HG02973 (cell line): ENCODE results near the gene FAM53B.
"Not testable (repeated sequence)": the region's sequence is repeated elsewhere in the genome, so short reads cannot be mapped to it uniquely, and the experiment has no call there.

Source experiments
- ATAC-seq: cut with Tn5 transposase; IDR thresholded peaks from one replicate; pipeline ENCODE4 v1.9.1; 2021; ENCODE audit warnings: moderate library complexity; ENCODE audit not compliant: unreplicated experiment

FAM53B gene

GRCh38 chr10:124616836-124617130 lies 127.4 kb downstream of the FAM53B start:
- no peak for ATAC-seq

- ATAC-seq, result no peak
These were observed 127.9 kb downstream of the FAM53B start for GRCh38 chr10:124616040-124616835.

DNA sequence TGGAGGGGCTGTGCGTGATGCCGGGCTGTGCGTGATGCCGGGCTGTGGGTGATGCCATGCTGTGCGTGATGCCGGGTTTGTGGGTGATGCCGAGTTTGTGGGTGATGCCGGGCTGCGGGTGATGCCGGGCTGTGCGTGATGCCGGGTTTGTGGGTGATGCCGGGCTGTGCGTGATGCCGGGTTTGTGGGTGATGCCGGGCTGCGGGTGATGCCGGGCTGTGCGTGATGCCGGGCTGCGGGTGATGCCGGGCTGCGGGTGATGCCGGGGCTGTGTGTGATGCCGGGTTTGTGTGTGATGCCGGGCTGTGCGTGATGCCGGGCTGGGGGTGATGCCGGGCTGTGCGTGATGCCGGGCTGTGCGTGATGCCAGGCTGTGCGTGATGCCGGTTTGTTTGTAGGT lies 128.9 kb downstream of the FAM53B start:
- no peak for ATAC-seq

- ATAC-seq, result peak; percentile 51
These were observed 130.0 kb downstream of the FAM53B start for GRCh38 chr10:124614003-124614659.

DNA sequence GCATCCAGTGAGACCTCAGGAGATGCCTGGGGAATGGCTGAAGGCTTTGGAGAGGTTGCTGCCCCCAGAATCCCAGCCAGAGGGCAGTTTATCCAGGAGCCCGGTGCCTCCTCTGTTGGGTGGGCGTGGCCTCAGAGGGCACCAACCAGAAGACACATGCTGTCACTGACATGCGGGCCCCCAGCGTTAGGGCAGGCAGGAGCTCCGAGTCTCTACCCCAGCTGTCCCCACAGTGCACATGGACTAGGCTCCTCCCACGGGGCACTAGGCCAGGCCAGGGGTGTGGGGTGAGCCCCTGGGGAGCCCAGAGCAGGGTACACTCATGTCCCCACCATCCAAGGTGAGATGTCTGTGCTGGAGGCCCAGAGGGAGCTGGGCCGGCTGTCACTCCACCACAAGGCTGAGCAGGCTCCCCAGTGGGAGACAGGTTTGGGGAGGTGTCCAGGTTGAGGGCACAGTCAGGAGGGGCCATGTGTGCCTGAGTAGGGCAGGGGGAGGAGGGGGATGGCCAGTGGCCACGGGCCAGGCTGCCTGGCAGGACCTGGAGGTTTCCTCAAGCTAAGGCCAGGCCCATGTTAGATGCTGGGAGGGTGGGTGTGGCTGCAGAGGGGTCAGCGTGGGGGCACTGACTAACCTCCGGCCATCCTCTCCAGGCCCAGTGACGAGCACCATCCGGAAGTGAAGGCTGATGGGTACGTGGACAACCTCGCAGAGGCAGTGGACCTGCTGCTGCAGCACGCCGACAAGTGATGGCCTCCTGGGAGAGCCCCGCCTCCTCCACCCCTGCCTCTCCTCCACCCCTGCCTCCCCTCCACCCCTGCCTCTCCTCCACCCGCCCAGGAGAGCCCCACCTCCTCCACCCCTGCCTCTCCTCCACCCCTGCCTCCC lies 131.3 kb downstream of the FAM53B start:
- no peak for ATAC-seq

DNA sequence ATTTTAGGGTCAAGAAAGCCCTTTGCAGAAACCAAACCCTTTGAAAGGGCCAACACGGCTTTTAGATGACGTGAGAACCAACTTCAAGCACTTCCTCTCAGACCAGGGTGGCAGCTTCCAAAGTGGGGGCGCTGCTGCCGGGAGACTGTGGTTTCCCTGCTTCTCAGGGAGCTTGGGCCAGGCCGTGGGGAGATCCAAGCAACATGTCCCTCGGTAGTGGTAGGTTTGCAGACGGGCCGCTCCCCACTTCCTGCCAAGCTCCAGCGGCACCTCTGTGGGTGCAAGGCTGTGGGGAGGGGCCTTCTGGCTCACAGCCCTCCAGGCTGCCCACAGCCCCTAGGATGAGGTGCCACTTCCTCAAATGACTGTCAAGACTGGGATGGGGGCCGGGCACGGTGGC lies 132.4 kb downstream of the FAM53B start:
- ATAC-seq, result no peak

GRCh38 chr10:124610851-124611250 lies 133.3 kb downstream of the FAM53B start:
- ATAC-seq, result not testable (repeated sequence)

DNA sequence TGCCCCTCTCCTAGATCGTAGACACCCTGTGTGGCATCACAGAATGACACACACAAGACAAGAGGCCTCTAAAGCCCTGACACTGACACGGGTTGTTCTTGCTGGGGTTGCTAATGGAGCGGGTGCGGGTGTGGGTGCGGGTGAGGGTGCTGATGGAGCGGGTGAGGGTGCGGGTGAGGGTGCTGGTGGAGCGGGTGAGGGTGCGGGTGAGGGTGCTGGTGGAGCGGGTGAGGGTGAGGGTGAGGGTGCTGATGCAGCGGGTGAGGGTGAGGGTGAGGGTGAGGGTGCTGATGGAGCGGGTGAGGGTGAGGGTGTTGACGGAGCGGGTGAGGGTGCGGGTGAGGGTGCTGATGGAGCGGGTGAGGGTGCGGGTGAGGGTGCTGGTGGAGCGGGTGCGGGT lies 134.0 kb downstream of the FAM53B start:
- not testable (repeated sequence) for ATAC-seq

- no peak for ATAC-seq
These were observed 134.5 kb downstream of the FAM53B start for GRCh38 chr10:124609698-124610097.

DNA sequence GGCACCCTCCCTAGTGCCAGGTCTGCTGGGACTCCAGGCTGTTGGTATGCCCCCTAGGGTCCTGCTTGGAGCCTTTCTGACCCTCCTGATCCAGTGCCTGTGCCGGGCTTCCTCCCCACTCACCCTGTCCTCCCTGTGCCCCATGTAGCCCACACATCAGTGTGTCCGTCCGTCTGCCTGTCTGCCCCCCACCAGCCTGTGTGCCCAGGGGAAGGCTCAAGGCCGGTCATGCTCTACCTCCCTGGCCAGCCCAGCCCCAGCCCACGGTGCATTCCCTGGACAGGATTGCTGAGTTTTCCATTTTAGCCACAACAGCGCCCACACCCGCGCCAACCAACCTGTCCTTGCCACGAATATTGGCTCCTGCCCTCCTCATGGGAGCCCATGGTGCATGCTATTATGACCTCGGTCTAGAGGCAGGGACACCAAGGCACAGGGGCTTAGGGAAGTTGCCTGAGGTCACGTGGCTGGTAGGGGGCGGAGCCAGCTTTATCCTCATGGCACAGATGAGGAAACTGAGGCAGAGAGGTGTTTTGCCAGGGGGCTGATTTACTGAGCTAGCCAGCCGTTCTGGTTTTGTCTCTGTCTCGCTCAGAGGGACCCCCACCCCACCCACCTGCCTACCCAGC lies 136.0 kb downstream of the FAM53B start:
- no peak for ATAC-seq

GRCh38 chr10:124607693-124608092 lies 136.5 kb downstream of the FAM53B start:
- ATAC-seq, result no peak

- ATAC-seq, result no peak
These were observed 137.4 kb downstream of the FAM53B start for GRCh38 chr10:124606822-124607221.

GRCh38 chr10:124605856-124606812 lies 138.0 kb downstream of the FAM53B start:
- ATAC-seq, result no peak

- ATAC-seq, result no peak
These were observed 138.7 kb downstream of the FAM53B start for GRCh38 chr10:124605481-124605855.

GRCh38 chr10:124605001-124605370 lies 139.2 kb downstream of the FAM53B start:
- ATAC-seq, result no peak

DNA sequence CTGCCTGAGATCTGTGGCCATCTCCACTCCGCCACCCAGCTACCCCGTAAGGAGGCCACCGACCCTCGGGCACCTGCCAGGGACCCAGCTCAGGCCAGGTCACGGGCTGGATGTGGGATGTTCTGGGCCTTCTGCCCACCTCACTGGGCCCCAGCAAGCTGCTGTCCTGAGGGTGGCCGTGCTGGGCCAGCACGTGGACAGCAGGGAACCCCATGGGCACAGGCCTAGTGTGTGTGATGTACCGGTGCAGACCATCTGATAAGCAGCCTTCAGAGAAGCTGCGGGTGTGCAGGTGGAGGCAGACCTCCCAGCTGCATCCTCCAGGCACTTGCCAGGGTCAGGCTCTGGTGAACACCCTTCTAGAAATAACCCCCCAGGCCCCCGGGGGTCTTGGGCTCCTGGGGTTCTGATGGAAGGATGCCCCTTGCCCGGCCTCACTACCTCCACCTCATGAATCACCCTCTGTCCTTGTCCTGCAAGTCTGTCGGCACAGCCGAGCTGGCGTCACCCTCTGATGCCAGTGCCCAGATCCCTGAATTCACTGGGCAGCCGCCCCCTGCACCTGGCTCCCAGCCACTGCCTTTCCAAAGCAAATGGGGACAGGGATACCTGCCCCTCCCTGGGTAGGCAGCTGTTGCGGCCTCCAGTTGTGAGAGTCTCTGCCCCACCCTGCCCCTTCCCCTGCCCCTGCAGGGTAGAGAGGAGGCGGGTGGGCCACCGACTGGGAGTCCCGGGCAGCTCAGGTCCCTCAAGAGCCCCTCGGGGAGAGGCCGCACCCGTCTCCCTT lies 139.8 kb downstream of the FAM53B start:
- ATAC-seq, result no peak

DNA sequence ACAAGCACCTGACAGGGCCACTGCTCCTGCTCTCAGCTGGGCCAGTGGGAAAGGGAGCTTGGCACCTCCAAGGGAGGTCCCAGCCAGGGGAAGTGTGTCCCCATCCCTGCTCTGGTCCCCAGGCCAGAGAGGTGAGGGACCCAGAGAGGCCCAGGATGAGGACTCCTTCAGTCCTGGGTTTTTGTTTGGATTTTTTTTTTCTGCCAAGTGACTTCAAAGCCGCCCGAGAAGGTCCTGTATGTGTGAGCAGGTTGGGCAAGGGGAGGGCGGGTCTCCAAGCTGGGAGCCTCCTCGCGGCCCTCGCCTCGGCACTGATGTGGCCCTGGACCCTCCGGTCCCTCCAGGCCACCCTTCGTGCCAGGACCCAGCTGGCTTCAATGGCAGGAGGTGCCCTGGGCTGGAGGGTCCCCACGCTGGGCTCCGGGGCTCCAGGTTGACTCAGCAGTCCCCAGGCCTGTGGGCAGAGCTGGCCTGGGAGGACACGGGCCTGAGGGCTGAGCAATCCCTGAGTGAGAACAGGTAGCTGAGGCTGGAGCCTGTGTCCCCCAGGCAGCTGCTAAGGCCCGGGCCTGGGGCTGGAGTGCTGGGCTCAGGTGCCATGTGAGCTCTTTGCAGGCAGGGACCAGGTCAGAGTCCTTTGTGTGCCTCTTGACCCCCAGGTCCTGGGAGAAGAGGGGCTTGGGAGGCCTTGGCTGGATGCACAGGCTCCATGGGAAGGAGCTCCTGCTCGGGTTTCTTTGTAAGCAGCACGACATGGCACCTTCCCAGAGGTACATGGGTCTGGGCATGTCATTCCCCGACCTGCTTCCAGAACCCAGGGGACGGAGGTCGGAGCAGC lies 140.6 kb downstream of the FAM53B start:
- ATAC-seq, result no peak

GRCh38 chr10:124602646-124603365 lies 141.4 kb downstream of the FAM53B start:
- no peak for ATAC-seq
